SK-N-SH treated with all-trans-retinoic acid at 6 μM for 48 hours (cell line): ENCODE results near the gene KCNJ18.
"Not testable (repeated sequence)": the region's sequence is repeated elsewhere in the genome, so short reads cannot be mapped to it uniquely, and the experiment has no call there.

Experiments
- CREB5 ChIP-seq: fragments of 250-450 bp; sonication (Bioruptor Pico); IDR thresholded peaks from 2 replicates; pipeline ENCODE4 v1.5.1; 2020; ENCODE audit warnings: low read depth, mild to moderate bottlenecking, moderate library complexity
- CSDC2 ChIP-seq: fragments of 250-450 bp; sonication (Bioruptor Pico); IDR thresholded peaks from 2 replicates; pipeline ENCODE4 v1.5.0; 2020; ENCODE audit warnings: mild to moderate bottlenecking, moderate library complexity
- CSRNP3 ChIP-seq: fragments of 250-450 bp; sonication (Bioruptor Pico); IDR thresholded peaks from 2 replicates; pipeline ENCODE4 v1.5.1; 2021; ENCODE audit warnings: mild to moderate bottlenecking, moderate library complexity
- ESRRG ChIP-seq: fragments of 250-450 bp; sonication (Bioruptor Pico); IDR thresholded peaks from 2 replicates; pipeline ENCODE4 v1.6.1; 2021; ENCODE audit warnings: mild to moderate bottlenecking
- GLIS3 ChIP-seq: fragments of 250-450 bp; sonication (Bioruptor Pico); IDR thresholded peaks from 2 replicates; pipeline ENCODE4 v1.5.0; 2020; ENCODE audit warnings: mild to moderate bottlenecking, moderate library complexity
- PATZ1 ChIP-seq: fragments of 250-450 bp; sonication (Bioruptor Pico); IDR thresholded peaks from 2 replicates; pipeline ENCODE4 v1.8.0; 2020; ENCODE audit warnings: mild to moderate bottlenecking, moderate library complexity, borderline replicate concordance
- SNAI2 ChIP-seq: fragments of 250-450 bp; sonication (Bioruptor Pico); IDR thresholded peaks from 2 replicates; pipeline ENCODE4 v1.5.0; 2020; ENCODE audit warnings: mild to moderate bottlenecking, moderate library complexity
- ZC3H10 ChIP-seq: fragments of 250-450 bp; sonication (Bioruptor Pico); IDR thresholded peaks from 2 replicates; pipeline ENCODE4 v1.5.1; 2021; ENCODE audit warnings: mild to moderate bottlenecking, moderate library complexity
- ZFP3 ChIP-seq: fragments of 250-450 bp; sonication (Bioruptor Pico); IDR thresholded peaks from 2 replicates; pipeline ENCODE4 v1.5.0; 2020; ENCODE audit warnings: mild to moderate bottlenecking, moderate library complexity
- ZFP30 ChIP-seq: fragments of 450-650 bp; formaldehyde crosslinking; IDR thresholded peaks from 2 replicates; pipeline ENCODE4 v1.5.0; 2022; ENCODE audit warnings: mild to moderate bottlenecking, moderate library complexity
- ZNF565 ChIP-seq: fragments of 450-650 bp; formaldehyde crosslinking; conservative IDR thresholded peaks from 2 replicates; pipeline ENCODE4 v1.5.0; 2020; ENCODE audit warnings: low read depth, mild to moderate bottlenecking, moderate library complexity
- ZNF70 ChIP-seq: fragments of 450-650 bp; formaldehyde crosslinking; IDR thresholded peaks from 2 replicates; pipeline ENCODE4 v1.5.0; 2020; ENCODE audit warnings: mild to moderate bottlenecking, moderate library complexity
- ZNF8 ChIP-seq: fragments of 450-650 bp; formaldehyde crosslinking; IDR thresholded peaks from 2 replicates; pipeline ENCODE4 v1.5.0; 2020; ENCODE audit warnings: mild to moderate bottlenecking, moderate library complexity

GRCh38 chr17:21706546-21706945 is 14.2 kb downstream of the KCNJ18 start:
- TF ChIP-seq CREB5 (CRISPR knock-in tag); SNAI2 (CRISPR knock-in tag); ZFP3 (CRISPR knock-in tag); ESRRG; ZNF70 (CRISPR knock-in tag); ZNF8 (CRISPR knock-in tag); ZFP30 (CRISPR knock-in tag); ZNF565 (CRISPR knock-in tag); CSDC2 (CRISPR knock-in tag); PATZ1 (CRISPR knock-in tag); GLIS3; CSRNP3 (CRISPR knock-in tag); ZC3H10: not testable (repeated sequence)
